Measurements from ENCODE around the gene CHRM1.

The CHRM1 gene

DNA sequence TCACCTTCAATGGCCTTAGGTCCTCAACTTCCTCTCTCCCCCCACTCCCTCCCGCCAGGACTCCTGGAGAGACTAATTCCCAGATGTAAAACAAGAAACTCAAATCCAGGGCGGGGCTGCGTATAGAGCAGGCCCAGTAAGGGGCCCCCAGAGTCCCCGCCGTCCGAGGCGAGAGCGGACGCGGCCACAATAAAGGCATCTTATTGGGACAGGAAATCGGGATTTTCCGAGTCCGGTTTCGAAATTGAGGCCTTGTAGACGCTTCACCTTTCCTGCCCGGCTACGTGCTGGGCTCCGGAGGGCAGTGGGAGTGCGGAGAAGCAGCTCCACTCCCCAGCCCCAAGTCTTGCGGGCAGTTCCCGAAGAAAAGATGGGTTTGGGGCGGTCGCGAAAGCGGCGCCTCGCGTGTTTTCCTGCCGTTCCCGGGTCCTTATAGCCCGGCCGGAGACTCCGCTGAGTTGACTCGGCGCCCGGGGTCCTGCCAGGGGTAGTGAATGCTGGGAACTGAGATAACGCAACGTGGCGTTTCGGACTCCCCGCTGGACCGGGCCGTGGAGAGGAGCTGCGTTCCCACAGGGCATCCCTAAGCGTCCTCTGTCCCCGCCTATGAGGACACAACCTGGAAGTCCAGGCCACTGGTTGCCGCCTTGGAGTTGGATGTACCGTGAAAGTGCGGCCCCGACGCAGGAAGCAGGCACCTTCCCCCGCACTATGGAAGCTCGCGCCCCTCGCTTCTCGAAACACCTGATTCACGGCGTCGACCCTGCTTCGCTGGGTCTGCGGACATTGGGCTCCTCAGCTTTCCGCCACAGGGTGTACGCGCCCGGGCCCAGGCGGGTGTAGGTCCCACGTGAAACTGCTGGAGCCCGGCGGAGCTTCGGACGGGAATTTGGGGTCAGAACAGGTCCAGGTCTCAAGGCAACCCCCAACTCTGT is 4.8 kb upstream of the CHRM1 start:
- no peak for DNase-seq (ENCODE audit: low read depth in 1 of 2, low spot score in 1 of 2)

DNA sequence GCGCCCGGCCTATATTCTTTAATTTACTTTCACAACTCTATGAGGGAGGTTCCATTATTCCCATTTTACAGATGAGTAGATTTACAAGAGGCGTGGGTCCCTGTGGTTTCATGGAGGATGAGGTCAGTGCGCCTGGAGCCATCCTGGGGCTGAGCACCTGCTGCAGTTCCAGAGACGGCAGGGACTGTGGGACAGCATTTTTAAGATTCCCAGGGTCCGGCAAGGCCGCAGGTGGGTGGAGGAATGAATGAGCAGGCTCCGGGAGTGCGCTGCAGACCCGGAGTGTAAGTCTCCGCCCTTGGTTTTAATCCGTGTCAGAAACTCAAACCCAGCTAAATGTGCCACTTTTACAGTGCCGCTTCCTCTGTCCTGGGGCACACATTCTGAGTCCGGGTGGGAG is 4.1 kb upstream of the CHRM1 start:
- no peak for DNase-seq (ENCODE audit: low read depth in 1 of 2, low spot score in 1 of 2)

- DNase-seq (ENCODE audit: low read depth in 1 of 2, low spot score in 1 of 2): no peak
These were observed 2.6 kb upstream of the CHRM1 start for GRCh38 chr11:62923601-62924411.

- DNase-seq (ENCODE audit: low read depth in 1 of 2, low spot score in 1 of 2): no peak
These were observed 1.7 kb upstream of the CHRM1 start for GRCh38 chr11:62922653-62923431.

GRCh38 chr11:62922189-62922589 is 1.0 kb upstream of the CHRM1 start:
- DNase-seq (ENCODE audit: low read depth in 1 of 2, low spot score in 1 of 2): no peak

GRCh38 chr11:62921573-62922188 is 518 bp upstream of the CHRM1 start:
- no peak for DNase-seq (ENCODE audit: low read depth in 1 of 2, low spot score in 1 of 2)

GRCh38 chr11:62919898-62920640 is 1.1 kb downstream of the CHRM1 start:
- DNase-seq (ENCODE audit: low read depth in 1 of 2, low spot score in 1 of 2): no peak

GRCh38 chr11:62919476-62919875 is 1.7 kb downstream of the CHRM1 start:
- DNase-seq (ENCODE audit: low read depth in 1 of 2, low spot score in 1 of 2): no peak

DNA sequence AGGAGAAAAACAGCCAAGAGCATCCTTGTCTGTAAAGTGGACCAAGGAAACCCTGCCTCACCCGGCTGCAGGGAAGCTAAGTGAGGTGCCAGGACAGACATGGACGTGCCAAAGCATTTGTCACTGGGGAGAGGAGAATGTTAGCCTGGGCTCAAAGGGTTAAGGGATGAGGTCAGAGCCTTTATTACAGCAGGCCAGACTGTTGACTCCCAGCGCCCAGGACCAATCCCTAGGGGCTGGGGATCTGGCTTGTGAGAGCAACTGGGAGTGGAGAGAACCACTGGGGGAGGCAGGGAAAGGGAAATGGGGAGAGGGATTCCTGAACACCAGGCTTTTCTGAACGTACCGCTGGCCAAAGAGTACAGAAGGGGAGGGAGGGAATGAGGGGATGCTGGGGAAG is 2.6 kb downstream of the CHRM1 start:
- no peak for DNase-seq (ENCODE audit: low read depth in 1 of 2, low spot score in 1 of 2)

DNA sequence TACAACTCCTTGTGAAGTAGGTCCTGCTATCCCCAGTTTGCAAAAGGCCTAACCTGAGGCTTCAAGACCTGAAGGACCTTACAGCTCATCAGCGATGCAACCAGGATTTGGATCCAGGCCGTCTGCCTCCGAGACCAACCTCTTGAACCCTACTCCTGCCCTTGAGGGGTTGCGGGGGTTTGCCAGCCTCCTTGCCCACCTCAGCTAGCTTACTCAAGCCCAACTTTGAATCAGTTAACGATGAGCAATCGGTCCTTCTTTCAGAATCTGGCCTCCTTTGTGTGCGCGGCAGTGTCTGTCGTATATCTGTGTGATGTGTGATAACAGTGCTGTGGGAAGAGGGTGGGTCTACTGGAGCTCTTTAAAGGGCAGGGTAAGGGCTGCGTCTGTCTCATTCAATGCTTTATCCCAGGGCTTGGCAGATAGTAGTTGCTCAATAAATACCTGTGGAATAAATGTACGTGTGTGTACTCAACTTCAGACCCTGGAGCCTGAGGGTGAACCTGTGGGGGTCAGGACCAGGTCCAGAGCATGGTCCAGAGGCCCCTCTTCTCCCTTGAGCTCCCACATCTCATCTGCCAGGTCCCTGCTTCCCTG is 3.2 kb downstream of the CHRM1 start:
- DNase-seq (ENCODE audit: low read depth in 1 of 2, low spot score in 1 of 2): no peak

GRCh38 chr11:62914416-62914815 is 6.7 kb downstream of the CHRM1 start:
- DNase-seq (ENCODE audit: low read depth in 1 of 2, low spot score in 1 of 2): no peak

- no peak for DNase-seq (ENCODE audit: low read depth in 1 of 2, low spot score in 1 of 2)
These were observed 8.9 kb downstream of the CHRM1 start for GRCh38 chr11:62912268-62912667.

GRCh38 chr11:62911137-62912130 is 9.7 kb downstream of the CHRM1 start:
- no peak for DNase-seq (ENCODE audit: low read depth in 1 of 2, low spot score in 1 of 2)

- no peak for DNase-seq (ENCODE audit: low read depth in 1 of 2, low spot score in 1 of 2)
These were observed 10.9 kb downstream of the CHRM1 start for GRCh38 chr11:62910141-62910882.

- no peak for DNase-seq (ENCODE audit: low read depth in 1 of 2, low spot score in 1 of 2)
These were observed 11.9 kb downstream of the CHRM1 start for GRCh38 chr11:62909107-62909894.

- no peak for DNase-seq (ENCODE audit: low read depth in 1 of 2, low spot score in 1 of 2)
These were observed 12.6 kb downstream of the CHRM1 start for GRCh38 chr11:62908468-62909072.

Measured in activated T-helper 1 cell treated with anti-CD3 and anti-CD28 coated beads, Interleukin-2, amount 50 U/mL, for 16 hours (primary cell).